Central memory CD4-positive, alpha-beta T cell (primary cell): ENCODE measurements around the gene ZSWIM3.

Source experiments
- DNase-seq: peaks from one replicate; pipeline ENCODE4 v3.0.0; 2022

ZSWIM3 gene

DNA sequence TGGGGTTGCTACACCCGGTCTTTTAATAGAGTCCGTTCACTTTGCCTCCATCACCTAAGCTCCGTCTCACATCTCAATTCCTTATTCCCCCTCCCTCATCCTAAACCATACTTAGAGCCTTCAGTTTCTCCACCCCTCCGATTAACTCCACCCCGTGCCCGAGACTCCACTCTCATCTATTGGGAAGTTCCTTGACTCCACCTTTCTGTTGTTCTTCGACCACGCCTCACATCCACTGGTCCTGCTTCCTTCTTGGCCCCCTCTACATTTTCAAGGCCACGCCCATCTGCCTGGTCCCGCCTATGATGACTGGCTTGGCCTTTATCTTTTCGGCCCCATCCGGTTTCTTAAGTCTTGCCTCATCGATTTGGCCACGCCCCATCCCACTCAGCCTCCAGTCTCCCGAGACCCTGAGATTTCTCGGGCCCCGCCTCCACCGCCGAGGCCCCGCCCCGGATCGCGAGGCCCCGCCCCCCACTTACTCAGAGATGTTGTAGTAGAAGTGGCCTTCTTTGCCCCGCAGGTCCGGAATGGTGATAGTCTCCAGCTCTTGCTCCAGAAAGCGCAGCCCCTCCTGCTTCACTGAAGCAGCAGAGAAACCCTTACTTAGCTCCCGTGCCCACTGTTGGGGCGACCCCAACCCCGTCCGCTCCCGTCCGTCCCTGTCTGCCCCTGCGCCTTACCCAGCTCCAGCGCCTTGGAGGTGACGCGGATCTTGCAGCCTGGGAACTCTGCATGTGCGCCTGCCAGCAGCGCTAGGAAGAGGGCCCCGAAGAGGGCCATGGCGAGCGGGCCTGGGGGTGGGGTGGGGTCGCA is 53.5 kb downstream of the ZSWIM3 start:
- peak; percentile 74 for DNase-seq

DNA sequence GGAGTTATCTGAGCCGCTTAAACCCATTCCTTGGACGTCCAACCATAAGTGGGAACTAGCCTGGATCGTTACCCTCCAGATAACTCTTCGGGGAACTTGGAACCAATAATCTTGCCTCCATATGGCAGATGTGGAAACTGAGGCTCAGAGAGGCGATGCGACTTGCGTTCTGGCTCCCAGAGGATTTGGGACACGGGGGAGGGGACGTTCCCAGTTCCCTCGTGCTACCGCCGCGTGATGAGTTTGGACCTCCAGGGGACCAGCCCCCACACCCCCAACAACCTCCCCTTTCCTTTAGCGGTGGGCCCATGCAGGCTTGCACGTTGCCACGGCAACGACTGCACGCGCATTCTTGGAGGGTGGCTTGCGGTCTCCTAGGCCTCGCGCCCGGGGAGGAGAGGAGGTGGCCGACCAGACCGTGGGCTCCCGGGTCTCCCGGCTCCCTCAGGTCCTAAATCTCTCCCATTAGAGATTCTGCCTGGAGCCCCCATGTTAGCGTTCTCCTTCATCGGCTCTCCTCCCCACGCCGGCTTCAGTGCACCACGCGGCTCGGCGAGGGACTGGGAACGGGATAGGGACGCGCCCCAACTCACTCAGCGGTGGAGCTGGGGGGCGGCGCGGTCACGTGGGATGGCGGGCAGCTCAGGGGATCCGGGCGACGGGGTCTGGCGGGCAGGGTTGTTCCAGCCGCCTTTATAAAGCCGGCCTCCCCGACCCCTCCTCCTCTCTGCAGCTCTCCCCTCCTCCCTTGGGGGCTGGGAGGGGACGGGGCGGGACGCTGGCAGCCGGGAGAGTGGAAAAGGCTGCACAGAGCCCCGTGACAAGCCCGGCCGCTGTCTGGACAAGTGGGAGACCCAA is 54.3 kb downstream of the ZSWIM3 start, which contains the start of gene PLTP:
Gene PLTP (minus strand): TSS at position 670 of the 858 bp plus-strand sequence. CDS start 703 bp downstream, outside the sequence.
- peak; percentile 32 for DNase-seq

DNA sequence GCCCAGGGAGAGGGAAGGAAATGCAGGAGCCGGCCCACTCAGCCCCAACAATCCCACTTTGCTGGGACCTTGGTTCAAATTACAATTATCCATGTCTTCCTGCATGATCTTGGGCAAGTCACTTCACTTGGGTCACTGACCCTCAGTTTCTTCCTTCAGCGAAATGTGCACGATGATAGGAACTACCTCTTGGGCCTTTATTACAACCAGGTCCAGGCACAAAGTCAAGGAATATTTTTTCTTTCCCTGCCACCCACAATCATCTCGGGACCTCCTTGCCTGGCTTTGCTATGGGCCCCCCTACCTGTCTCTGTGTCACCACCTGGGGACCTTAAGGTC is 54.9 kb downstream of the ZSWIM3 start:
- DNase-seq, result no peak

DNA sequence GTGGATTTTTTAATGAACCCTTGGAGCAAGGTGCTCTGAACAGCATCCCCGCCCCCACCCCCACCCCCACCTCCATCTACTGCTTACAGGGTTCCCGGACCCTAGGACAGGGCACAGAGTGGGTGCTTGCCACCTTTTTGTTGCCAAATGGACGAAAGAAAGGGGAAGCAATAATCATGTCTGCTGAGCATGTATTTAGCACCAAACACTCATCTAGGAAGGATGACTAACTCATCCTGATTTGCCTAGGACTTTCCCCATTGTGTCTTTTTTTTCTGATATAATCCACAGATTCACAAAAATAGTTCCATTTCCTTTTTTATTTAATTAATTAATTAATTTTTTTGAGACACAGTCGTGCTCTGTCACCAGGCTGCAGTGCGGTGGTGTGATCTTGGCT is 55.7 kb downstream of the ZSWIM3 start:
- DNase-seq, result no peak

DNA sequence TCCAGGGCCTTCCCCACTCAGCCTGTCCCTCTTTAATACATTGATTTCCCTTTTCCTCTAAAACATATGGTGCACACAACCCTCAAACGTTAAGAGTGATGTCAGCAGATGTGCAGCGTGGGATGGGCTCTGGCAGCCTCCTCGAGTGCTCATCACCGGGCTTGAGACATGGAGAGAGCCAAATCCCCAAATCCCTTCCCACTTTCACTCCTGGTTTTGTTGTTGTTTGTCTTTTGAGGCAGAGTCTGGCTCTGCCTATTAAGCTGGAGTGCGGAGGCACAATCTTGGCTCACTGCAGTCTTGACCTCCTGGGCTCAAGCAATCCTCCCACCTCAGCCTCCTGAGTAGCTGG is 60.4 kb downstream of the ZSWIM3 start:
- DNase-seq, result no peak

DNA sequence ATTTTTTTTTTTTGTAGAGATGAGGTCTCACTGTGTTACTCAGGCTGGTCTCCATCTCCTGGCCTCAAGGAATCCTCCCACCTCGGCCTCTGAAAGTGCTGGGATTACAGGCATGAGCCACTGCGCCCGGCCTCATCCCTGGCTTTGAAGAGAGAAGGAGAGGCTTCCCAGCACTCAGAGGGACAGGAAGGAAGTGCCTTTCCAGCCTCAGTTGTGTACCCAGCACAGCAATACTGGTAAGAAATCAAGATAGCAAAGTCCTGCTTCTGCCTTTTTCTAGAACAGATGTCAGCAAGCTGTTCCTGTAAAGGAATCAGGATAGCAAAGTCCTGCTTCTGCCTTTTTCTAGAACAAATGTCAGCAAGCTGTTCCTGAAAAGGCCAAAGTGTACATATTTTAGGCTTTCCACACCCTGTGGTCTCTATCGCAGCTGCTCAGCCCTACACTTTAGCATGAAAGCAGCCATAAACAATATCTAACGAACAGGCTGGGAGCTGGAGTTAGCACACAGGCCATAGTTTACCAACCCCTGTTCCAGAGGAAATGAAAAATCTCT is 60.8 kb downstream of the ZSWIM3 start:
- DNase-seq, result no peak

DNA sequence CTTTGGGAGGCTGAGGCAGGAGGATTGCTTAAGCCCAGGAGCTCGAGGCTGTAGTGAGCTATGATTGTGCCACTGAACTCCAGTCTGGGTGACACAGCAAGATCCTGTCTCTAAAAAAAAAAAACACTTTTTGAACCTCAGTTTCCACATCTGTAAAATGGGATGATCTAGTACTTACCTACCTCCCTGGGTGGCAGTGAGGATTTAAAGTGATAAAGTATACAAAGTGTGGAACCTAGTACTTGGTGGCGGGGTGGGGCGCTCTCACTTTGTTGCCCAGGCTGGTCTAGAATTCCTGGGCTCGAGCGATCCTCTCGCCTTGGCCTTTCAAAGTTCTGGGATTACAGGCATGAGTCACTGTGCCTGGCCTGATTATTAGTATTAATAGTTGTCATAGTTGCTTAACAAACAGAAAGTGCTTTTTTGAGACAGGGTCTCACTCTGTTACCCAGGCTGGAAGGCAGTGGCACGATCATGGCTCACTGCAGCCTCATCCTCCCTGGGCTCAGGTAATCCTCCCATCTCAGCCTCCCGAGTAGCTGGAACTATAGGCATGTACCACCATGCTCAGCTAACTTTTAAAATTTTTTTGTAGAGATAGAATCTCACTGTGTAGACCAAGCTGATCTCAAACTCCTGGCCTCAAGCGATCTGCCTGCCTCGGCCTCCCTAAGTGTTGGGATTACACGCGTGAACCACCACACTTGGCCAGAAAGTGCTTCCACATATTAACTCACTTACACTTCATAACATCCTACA is 61.5 kb downstream of the ZSWIM3 start:
- no peak for DNase-seq

DNA sequence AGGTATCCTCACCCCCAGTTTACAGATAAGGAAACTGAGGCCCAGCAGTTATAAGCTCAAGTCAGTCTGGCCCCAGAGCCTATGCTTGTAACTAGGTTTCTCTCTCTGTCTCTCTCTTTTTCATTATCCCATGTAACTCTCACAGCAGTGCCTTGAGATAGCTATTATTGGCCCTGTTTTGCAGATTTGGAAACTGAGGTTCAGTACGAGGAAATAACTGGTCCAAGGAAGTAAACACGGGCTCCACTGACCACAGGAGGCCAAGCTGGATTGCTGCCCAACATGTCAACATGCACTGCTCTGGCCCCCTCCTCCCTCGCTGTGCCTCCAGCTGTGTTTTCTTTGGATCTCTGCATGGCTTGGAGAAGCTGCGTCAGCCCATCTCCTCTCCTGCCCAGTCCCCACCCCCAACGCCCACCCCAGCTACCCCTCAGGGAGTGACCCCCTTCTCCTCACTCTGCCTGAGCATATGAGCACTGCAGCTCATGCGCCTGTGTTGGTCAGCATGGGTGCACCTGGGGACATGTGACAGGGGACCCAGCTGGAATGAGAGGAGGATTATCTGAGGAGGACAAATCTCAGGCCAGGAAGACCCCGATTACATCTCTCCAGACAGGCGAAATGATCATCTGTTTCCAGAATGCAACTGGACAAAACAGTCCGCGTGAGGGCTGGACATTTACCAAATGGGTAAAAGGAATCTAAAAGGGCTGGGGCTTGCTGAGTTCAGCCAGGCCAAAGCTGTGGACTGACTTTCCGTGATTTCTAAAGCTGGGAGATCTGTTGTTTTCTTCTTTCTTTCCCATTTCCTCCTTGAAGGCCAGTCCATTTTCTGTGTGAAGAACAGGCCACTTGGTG is 62.4 kb downstream of the ZSWIM3 start:
- no peak for DNase-seq

DNA sequence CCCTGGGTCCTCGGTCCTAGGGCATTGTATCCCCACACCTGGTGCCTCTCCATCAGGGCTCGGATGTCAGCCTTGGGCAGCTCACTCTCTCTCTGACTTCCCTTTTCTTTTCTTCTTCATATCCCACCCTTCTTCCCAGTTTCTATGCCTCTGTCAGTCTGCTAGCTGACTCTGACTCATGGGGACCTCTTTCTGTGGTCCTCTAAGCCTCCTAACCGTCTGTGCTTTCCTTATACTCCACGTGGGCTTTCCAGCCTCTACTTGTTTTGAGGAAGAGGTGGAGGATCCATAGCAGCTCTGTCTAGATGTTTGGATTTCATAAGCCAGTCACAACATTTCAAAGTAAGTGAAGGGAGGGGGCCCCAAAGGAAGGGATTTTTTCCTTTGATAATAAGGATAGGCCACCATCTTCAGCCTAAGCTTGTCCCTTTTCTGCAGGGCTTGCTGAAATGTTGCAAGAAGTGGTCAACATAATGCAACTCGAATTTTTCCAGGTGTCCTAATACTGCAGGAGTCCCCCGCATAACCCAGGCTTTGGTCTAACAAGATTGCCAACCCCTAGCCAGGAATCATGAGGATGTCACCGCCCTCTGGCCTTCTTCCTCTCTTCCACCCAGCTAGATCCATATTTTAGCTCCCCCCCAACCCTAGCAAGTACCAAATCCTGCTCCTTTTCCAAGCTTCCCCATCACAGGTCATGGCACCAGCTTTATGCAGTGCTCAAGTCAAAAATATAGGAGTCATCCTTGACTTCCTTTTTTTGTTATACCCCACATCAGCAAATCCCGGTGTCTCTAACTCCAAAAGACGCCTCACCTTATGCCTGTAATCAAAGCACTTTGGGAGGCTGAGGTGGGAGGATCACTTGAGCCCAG is 63.3 kb downstream of the ZSWIM3 start:
- DNase-seq, result no peak

DNA sequence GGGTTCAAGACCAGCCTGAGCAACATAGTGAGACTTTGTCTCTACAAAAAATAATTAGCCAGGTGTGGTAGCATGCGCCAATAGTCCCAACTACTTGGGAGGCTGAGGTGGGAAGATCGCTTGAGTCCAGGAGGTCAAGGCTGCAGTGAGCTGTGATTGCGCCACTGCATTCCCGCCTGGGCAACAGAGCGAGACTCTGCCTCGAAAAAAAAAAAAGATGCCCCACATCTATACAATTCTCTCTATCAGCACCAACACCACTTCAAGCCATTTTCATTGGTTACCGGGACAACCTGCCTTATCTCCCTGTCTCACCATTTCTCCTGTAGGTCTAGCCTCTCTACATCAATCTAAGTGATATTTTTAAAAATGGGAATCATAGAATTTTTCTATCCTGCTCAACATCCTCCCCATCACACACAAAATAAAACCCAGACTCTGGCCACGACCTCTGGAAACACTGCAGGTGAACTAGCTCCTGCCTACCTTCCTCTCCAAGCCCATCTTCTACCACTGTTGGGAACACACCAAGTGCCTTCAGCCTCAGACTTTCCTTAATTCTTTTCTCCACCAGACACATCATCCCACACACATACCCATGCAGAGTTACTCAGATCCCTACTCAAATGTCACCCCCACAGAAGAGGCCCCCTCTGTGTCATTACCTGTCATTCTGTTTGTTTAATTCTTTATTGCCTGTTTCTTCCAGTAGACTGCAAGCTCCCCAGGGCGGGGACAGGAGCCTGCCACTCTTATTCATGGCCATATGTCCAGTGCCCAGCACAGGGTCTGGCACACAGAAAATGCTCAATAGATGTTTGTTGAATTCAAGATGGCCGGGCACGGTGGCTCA is 64.1 kb downstream of the ZSWIM3 start:
- DNase-seq, result no peak

DNA sequence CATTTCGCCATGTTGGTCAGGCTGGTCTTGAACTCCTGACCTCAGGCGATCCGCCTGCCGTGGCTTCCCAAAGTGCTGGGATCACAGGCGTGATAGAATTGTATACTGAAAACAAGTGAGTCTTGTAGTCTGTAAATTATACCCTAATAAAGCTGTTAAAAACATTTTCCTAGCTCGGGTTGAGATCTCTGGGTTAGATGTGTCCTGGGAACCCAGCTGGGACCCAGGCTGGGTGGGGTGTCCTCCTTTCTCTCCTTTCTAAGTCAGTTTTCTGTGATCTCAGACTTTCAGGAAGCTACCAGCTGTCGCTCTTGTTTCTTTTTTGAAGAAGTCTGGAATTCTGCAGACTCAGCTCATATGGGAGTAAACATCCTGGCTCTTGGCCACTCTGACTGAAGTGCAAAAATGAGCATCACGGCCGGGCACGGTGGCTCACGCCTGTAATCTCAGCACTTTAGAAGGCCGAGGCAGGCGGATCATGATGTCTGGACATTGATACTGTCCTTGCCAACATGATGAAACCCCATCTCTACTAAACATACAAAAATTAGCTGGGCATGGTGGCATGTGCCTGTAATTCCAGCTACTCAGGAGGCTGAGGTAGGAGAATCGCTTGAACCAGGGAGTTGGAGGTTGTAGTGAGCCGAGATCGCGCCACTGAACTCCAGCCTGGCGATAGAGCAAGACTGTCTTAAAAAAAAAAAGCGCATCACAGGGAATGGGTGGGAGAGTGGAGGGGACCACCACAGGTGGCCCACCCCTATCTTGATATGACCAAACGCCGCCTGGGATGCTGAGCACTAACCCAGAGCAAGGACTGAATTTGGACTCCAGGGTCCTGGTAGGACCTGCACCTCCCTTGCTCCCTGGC is 67.2 kb downstream of the ZSWIM3 start:
- DNase-seq, result no peak

DNA sequence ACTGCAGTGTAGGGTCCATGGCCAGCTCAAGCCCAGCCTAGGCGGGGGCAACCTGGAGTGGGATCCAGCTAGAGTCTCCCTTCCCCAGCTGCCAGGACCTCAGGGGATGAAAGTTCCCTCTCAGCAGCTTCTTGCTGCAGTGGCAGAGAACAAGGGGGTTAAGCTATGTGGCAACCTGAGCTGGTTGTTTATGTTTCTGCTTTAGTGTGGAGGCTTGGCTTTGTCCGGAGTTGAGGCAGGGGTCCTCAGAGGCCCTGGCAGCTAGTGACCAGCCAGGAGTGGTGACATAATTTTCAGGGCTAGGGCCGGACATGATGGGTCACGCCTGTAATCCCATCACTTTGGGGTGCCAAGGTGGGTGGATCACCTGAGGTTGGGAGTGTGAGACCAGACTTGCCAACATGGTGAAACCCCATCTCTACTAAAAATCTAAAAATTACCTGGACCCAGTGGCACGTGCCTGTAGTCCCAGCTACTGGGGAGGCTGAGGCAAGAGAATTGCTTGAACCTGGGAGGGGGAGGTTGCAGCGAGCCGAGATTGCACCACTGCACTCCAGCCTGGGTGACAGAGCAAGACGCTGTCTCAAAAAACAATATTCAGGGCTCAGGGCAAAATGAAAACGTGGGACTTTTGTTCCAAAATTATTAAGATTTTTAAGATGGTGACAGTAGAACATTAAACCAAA is 68.5 kb downstream of the ZSWIM3 start:
- DNase-seq, result no peak

DNA sequence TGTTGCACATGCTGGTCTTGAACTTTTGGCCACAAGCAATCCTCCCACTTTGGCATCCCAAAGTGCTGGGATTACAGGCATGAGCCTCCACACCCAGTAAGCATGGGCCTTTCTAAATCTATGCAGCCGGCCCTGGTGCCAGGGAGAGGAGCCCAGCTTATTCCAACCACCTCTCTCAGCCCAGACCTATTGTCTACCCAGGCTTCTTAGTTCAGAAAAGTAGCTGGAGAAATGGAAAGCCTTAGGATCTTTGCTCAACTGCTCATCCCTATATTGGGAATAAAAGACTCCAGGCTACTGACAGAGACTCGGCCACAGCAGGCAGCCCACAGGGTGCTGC is 69.3 kb downstream of the ZSWIM3 start:
- DNase-seq, result no peak

DNA sequence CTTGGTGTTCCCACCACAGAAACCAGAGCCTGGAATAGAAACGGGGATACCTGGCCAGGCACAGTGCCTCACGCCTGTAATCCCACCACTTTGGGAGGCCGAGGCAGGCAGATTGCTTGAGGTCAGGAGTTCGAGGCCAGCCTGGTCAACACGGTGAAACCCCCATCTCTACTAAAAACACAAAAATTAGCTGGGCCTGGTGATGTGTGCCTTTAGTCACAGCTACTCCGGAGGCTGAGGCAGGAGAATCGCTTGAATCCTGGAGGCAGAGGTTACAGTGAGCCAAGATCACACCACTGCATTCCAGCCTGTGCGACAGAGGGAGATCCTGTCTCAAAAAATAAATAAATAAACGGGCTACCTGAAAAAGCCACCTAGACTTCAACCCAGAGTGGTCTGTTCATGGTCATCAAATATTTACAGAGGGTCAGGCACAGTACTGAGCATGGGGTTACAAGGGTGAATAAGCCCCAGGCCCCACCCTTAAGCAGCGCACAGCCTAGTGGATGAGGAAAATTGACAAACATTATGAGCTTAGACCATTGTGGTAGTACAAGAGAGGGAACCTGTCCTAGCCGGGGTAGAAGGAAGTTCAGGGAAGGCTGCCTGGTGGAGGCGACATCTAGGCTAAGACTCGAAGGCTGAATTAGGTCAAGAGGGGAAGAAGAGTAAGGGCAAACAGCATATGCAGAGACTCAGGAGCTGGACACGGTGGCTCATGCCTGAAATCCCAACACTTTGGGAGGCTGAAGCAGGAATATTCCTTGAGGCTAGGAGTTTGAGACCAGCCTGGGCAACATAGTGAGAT is 69.9 kb downstream of the ZSWIM3 start:
- no peak for DNase-seq
